IMR-90 (cell line): ENCODE data around the gene UST. TPM values are rescaled to one million over a fixed set of nuclear protein-coding genes. Genes with fewer than 3 reads are reported as not detected.

Experiments used
- ATAC-seq: fragments of 200-7000 bp; cut with Tn5 transposase; 2 replicates; pipeline ENCODE4 v1.9.1; 2020; ENCODE audit warnings: low read depth, mild to moderate bottlenecking, moderate library complexity
- BruUV-seq: library from RNA; stranded (reverse); fragments of 400-500 nt; replicated peaks from 2 replicates; lab custom pipeline; 2021; lab: Mats Ljungman, UMichigan
- CTCF ChIA-PET: fragments of 300-600 bp; formaldehyde crosslinking; extraction: SDS; loops from one replicate; lab custom pipeline; 2021; ENCODE audit warnings: antibody characterized with exemption; lab: Yijun Ruan, JAX
- POLR2A ChIA-PET: fragments of 300-600 bp; sonication (Branson Sonifier 250); formaldehyde crosslinking; loops from one replicate; lab custom pipeline; 2022; ENCODE audit warnings: antibody characterized with exemption; ENCODE audit not compliant: unreplicated experiment; lab: Charles Lee
- DNase-seq: peaks from one replicate; pipeline ENCODE4 v3.0.0; 2013
- H2AFZ ChIP-seq: replicated peaks from 2 replicates; pipeline ENCODE3; 2013; ENCODE audit warnings: low read length, mild to moderate bottlenecking; ENCODE audit not compliant: poor library complexity
- H2AK5ac ChIP-seq: 2 replicates; pipeline ENCODE4 v1.6.1; 2013; ENCODE audit warnings: low read depth, low read length, inconsistent platforms
- H2AK9ac ChIP-seq: replicated peaks from 2 replicates; pipeline ENCODE3; 2013; ENCODE audit warnings: mild to moderate bottlenecking, low read depth, low read length, moderate library complexity; ENCODE audit not compliant: poor library complexity
- H2BK120ac ChIP-seq: 2 replicates; pipeline ENCODE4 v1.6.1; 2013; ENCODE audit warnings: low read depth, low read length, inconsistent platforms
- H2BK15ac ChIP-seq: 3 replicates; pipeline ENCODE4 v1.6.1; 2013; ENCODE audit warnings: low read depth, low read length, inconsistent platforms
- H2BK20ac ChIP-seq: 2 replicates; pipeline ENCODE4 v1.6.1; 2013; ENCODE audit warnings: low read depth, mild to moderate bottlenecking, inconsistent platforms, low read length, moderate library complexity
- H2BK5ac ChIP-seq: 2 replicates; pipeline ENCODE4 v1.6.1; 2013; ENCODE audit warnings: mild to moderate bottlenecking, low read depth, low read length, inconsistent platforms; ENCODE audit not compliant: poor library complexity, severe bottlenecking
- H3K14ac ChIP-seq: replicated peaks from 2 replicates; pipeline ENCODE4 v1.6.1; 2013; ENCODE audit warnings: low read depth, low read length, inconsistent platforms
- H3K18ac ChIP-seq: 2 replicates; pipeline ENCODE4 v1.6.1; 2013; ENCODE audit warnings: low read depth, low read length, control low read depth
- H3K23ac ChIP-seq: 2 replicates; pipeline ENCODE4 v1.6.1; 2013; ENCODE audit warnings: low read depth, low read length, inconsistent platforms
- H3K27ac ChIP-seq: 2 replicates; pipeline ENCODE4 v1.5.1; 2013; ENCODE audit warnings: mild to moderate bottlenecking, control low read depth, low read length; ENCODE audit not compliant: insufficient read depth
- H3K27me3 ChIP-seq: 2 replicates; pipeline ENCODE4 v1.6.1; 2013; ENCODE audit warnings: low read length; ENCODE audit not compliant: control insufficient read depth, insufficient read depth
- H3K36me3 ChIP-seq: 2 replicates; pipeline ENCODE4 v1.6.1; 2013; ENCODE audit warnings: low read length, mixed read lengths; ENCODE audit not compliant: control insufficient read depth, insufficient read depth
- H3K4ac ChIP-seq: 2 replicates; pipeline ENCODE4 v1.6.1; 2013; ENCODE audit warnings: low read depth, low read length, inconsistent platforms
- H3K4me1 ChIP-seq: 2 replicates; pipeline ENCODE4 v1.6.1; 2013; ENCODE audit warnings: low read length, mixed read lengths; ENCODE audit not compliant: control insufficient read depth, insufficient read depth
- H3K4me2 ChIP-seq: 2 replicates; pipeline ENCODE4 v1.6.1; 2013; ENCODE audit warnings: low read depth, mild to moderate bottlenecking, control low read depth, low read length, moderate library complexity
- H3K4me3 ChIP-seq: 2 replicates; pipeline ENCODE4 v1.5.1; 2013; ENCODE audit warnings: low read depth, mild to moderate bottlenecking, control low read depth, low read length, moderate library complexity; ENCODE audit not compliant: insufficient read depth
- H3K56ac ChIP-seq: 2 replicates; pipeline ENCODE4 v1.6.1; 2013; ENCODE audit warnings: low read length, inconsistent platforms; ENCODE audit not compliant: insufficient read depth; ENCODE audit errors: extremely low read depth
- H3K79me1 ChIP-seq, 2 experiments: 2 replicates each; pipeline ENCODE4 v1.6.1; 2013; ENCODE audit warnings: low read length in 2 of 2, inconsistent platforms in 1 of 2, low read depth in 1 of 2
- H3K9ac ChIP-seq: 2 replicates; pipeline ENCODE4 v1.6.1; 2013; ENCODE audit warnings: low read depth, low read length, control low read depth
- H3K9me1 ChIP-seq: 2 replicates; pipeline ENCODE4 v1.6.1; 2013; ENCODE audit warnings: low read length, inconsistent platforms; ENCODE audit not compliant: insufficient read depth
- H3K9me3 ChIP-seq: 2 replicates; pipeline ENCODE4 v1.6.1; 2013; ENCODE audit warnings: low read length; ENCODE audit not compliant: control insufficient read depth, insufficient read depth
- H4K20me1 ChIP-seq: 2 replicates; pipeline ENCODE4 v1.6.1; 2013; ENCODE audit warnings: low read length, inconsistent platforms; ENCODE audit not compliant: insufficient read depth
- H4K5ac ChIP-seq: 2 replicates; pipeline ENCODE4 v1.6.1; 2013; ENCODE audit warnings: mild to moderate bottlenecking, low read depth, low read length, control low read depth
- H4K8ac ChIP-seq, 2 experiments: 2 replicates each; pipeline ENCODE4 v1.6.1; 2013; ENCODE audit warnings: low read depth in 2 of 2, low read length in 2 of 2, control low read depth in 1 of 2, inconsistent platforms in 1 of 2
- H4K91ac ChIP-seq: 2 replicates; pipeline ENCODE4 v1.6.1; 2013; ENCODE audit warnings: low read depth, low read length, inconsistent platforms; ENCODE audit not compliant: insufficient read depth
- CHD1 ChIP-seq: IDR thresholded peaks from 2 replicates; pipeline ENCODE4 v1.6.1; 2012; ENCODE audit warnings: low read depth, low read length, improper control_type of control experiment
- CTCF ChIP-seq: conservative IDR thresholded peaks from 2 replicates; pipeline ENCODE4 v1.5.1; 2012; ENCODE audit warnings: mild to moderate bottlenecking, low read depth, low read length, improper control_type of control experiment
- ELK1 ChIP-seq: fragments of 150-350 bp; IDR thresholded peaks from 2 replicates; pipeline ENCODE4 v1.6.1; 2016; ENCODE audit warnings: low read depth, mild to moderate bottlenecking, low read length, moderate library complexity, borderline replicate concordance
- MXI1 ChIP-seq: IDR thresholded peaks from 2 replicates; pipeline ENCODE4 v1.6.1; 2012; ENCODE audit warnings: low read depth, mild to moderate bottlenecking, low read length, moderate library complexity, borderline replicate concordance
- RAD21 ChIP-seq: IDR thresholded peaks from 2 replicates; pipeline ENCODE4 v1.6.1; 2012; ENCODE audit warnings: low read length, improper control_type of control experiment
- RCOR1 ChIP-seq: IDR thresholded peaks from 2 replicates; pipeline ENCODE4 v1.6.1; 2012; ENCODE audit warnings: mild to moderate bottlenecking, low read length, improper control_type of control experiment; ENCODE audit not compliant: insufficient replicate concordance
- USF2 ChIP-seq: fragments of 150-350 bp; IDR thresholded peaks from 2 replicates; pipeline ENCODE4 v1.6.1; 2017; ENCODE audit warnings: mild to moderate bottlenecking, antibody characterized with exemption, low read length, low read depth
- WGBS, 2 experiments: methylation state at CpG; one replicate each; pipeline versions ENCODE4 v1.1.5 to v1.1.7; 2013; ENCODE audit warnings: missing lambda C conversion rate in 2 of 2; ENCODE audit not compliant: insufficient read length in 1 of 2; ENCODE audit errors: extremely low coverage in 2 of 2; 5-methylcytosine and 5-hydroxymethylcytosine counted together
- dilution Hi-C: fragments of 300-500 bp; cut with HindIII; formaldehyde crosslinking; loops from one replicate; pipeline ENCODE4 v1.14.3; 2018; ENCODE audit warnings: low sequenced_read_pairs; ENCODE audit not compliant: unreplicated experiment
- in situ Hi-C: fragments of 300-500 bp; cut with MboI; formaldehyde crosslinking; loops from 3 replicates; pipeline ENCODE4 v1.14.3; 2019; ENCODE audit warnings: low sequenced_read_pairs, inconsistent platforms, mixed read lengths
- intact Hi-C: fragments of 100-400 bp; cut with micrococcal nuclease; formaldehyde crosslinking; loops from 2 replicates; pipeline ENCODE4 v1.10.0; 2022
- polyA plus RNA-seq, 3 experiments: library from polyadenylated mRNA; depleted of rRNA; stranded (reverse); fragments of >200 nt; gene quantifications; 2 replicates each; pipeline ENCODE4 v1.2.3, GENCODE V29; 2012; ENCODE audit warnings: low replicate concordance in 1 of 3
- total RNA-seq: library from RNA; depleted of rRNA; stranded (reverse); fragments of >200 nt; gene quantifications from 2 replicates; pipeline ENCODE4 v1.2.3, GENCODE V29; 2012

UST gene
- total and polyA plus RNA-seq, 2 of the 4 experiments (the other 2 are of a cell fraction), result 7.7 to 13.8 TPM

GRCh38 chr6:148790404-148790803 lies 43.6 kb downstream of the UST start:
- Histone ChIP-seq H2BK20ac (no peak overlapping the region), H4K20me1 (peaks cover 15% of the 10 kb centered on the region), H3K14ac (no peak overlapping the region), H3K4me2 (no peak overlapping the region), H3K4ac (no peak overlapping the region), H2BK15ac (no peak overlapping the region), H3K27me3 (no peaks in the 10 kb centered on the region), H2AK5ac (no peak overlapping the region), H2AK9ac (no peak overlapping the region), H3K4me1 (no peaks in the 10 kb centered on the region), H3K56ac (no peak overlapping the region), H3K36me3 (no peaks in the 10 kb centered on the region; the same call in 1 of the 2 replicates), H2AFZ (no peak overlapping the region), H4K91ac (no peak overlapping the region), H4K5ac (no peak overlapping the region), H2BK120ac (no peak overlapping the region), H3K18ac (no peak overlapping the region), H3K9ac (no peak overlapping the region), H4K8ac (no peak overlapping the region), H3K9me3 (no peaks in the 10 kb centered on the region), H3K23ac (no peak overlapping the region), H3K27ac (no peak overlapping the region), H3K79me1 (peaks cover 9 to 34% of the 10 kb centered on the region in 2 experiments; a peak in 3 of 4 replicates), H3K9me1 (peaks cover 4% of the 10 kb centered on the region; the same call in 1 of the 2 replicates), H2BK5ac (no peak overlapping the region), H3K4me3 (no peak overlapping the region)
- CTCF ChIA-PET, result interaction anchor here (0.7 kb wide), 1 partner anchor 10 kb away, joined by 4 read pairs; no protein-coding TSS in a partner anchor
- DNase-seq (no peak), ATAC-seq (no peak)
- intact Hi-C loops, result no loop called here
- in situ Hi-C loops, result no loop called here
- no peak for TF ChIP-seq MXI1
- no peak for TF ChIP-seq CTCF
- no peak for TF ChIP-seq USF2
- TF ChIP-seq RAD21, result no peak
- TF ChIP-seq RCOR1, result no peak
- no peak for TF ChIP-seq ELK1
- TF ChIP-seq CHD1, result no peak
- 100% methylated on average over 4 of the region's 10 CpGs; no CpG with 5 or more reads in 1 of the 2 experiments for WGBS, 2 experiments
- dilution Hi-C loops, result no loop called here
- no TSS peak for BruUV-seq
- POLR2A ChIA-PET, result no interaction called here
